Kidney (tissue), 14 donors: ENCODE results near the gene TNRC18. TPM values are rescaled to one million over a fixed set of nuclear protein-coding genes. Genes with fewer than 3 reads are reported as not detected.

ENCODE experiments used
- DNase-seq, 5 donors: peaks; one replicate each; pipeline ENCODE4 v3.0.0-alpha.2; 2013 to 2020
- FAIRE-seq: peaks from 2 replicates; lab custom pipeline; 2012; peaks lifted over from hg19 to GRCh38; lab: Jason Lieb, UNC
- H3K27ac ChIP-seq, 2 donors: one replicate each; pipeline ENCODE4 v1.7.0; 2013; ENCODE audit warnings: low read depth in 2 of 2, low read length in 2 of 2, inconsistent platforms in 1 of 2
- H3K27me3 ChIP-seq: one replicate; pipeline ENCODE4 v1.7.1; 2013; ENCODE audit warnings: low read length, inconsistent platforms; ENCODE audit not compliant: control insufficient read depth, insufficient read depth
- H3K36me3 ChIP-seq, 3 donors: one replicate each; pipeline versions ENCODE4 v1.7.0 to v1.7.1; 2013; ENCODE audit warnings: low read length in 3 of 3, control low read depth in 1 of 3, inconsistent platforms in 1 of 3; ENCODE audit not compliant: insufficient read depth in 3 of 3, control insufficient read depth in 2 of 3
- H3K4me1 ChIP-seq, 3 donors: one replicate each; pipeline versions ENCODE4 v1.7.0 to v1.7.1; 2013; ENCODE audit warnings: low read length in 3 of 3, inconsistent platforms in 1 of 3, low read depth in 1 of 3; ENCODE audit not compliant: control insufficient read depth in 2 of 3, insufficient read depth in 2 of 3
- H3K4me3 ChIP-seq, 3 donors: one replicate each; pipeline versions ENCODE4 v1.7.0 to v1.8.1; 2013; ENCODE audit warnings: low read length in 3 of 3, control low read depth in 1 of 3, inconsistent platforms in 1 of 3
- H3K9ac ChIP-seq, 3 donors: one replicate each; pipeline versions ENCODE4 v1.7.0 to v1.7.1; 2013; ENCODE audit warnings: low read length in 3 of 3, control low read depth in 1 of 3, inconsistent platforms in 1 of 3
- H3K9me3 ChIP-seq, 3 donors: one replicate each; pipeline versions ENCODE4 v1.7.0 to v1.7.1; 2013; ENCODE audit warnings: low read length in 3 of 3, control low read depth in 1 of 3, inconsistent platforms in 1 of 3; ENCODE audit not compliant: control insufficient read depth in 2 of 3, insufficient read depth in 1 of 3
- CTCF ChIP-seq: IDR thresholded peaks from 3 replicates; pipeline ENCODE4 v1.5.1; 2012; ENCODE audit warnings: mild to moderate bottlenecking, moderate library complexity, borderline replicate concordance; ENCODE audit not compliant: insufficient read depth; ENCODE audit errors: extremely low read depth
- intact Hi-C: fragments of 100-400 bp; cut with DNase I; formaldehyde crosslinking; loops from one replicate; pipeline ENCODE4 v1.11.1; 2022
- polyA plus RNA-seq: library from polyadenylated mRNA; stranded (reverse); fragments of 350-450 nt; fragmentation: Illumina TruSeq; extraction: RNeasy Lipid Tissue Mini Kit (QIAGEN cat#74804); gene quantifications from one replicate; pipeline ENCODE4 v1.2.3, GENCODE V29; 2014; ENCODE audit warnings: low read depth, low replicate concordance; ENCODE audit not compliant: insufficient read depth
- total RNA-seq: library from RNA; stranded (reverse); fragmentation: NEBNext Ultra II Directional; extraction: Animal tissue kit (Norgen Biotek cat#: 25700); gene quantifications from one replicate; pipeline ENCODE4 v1.2.1, GENCODE V29; 2021
- donor health status: control.
- donor health status: control.
- donor health status: control.
- donor health status: control.
- donor health status: control.
- donor health status: DM: yes; HTN: yes; CAD: no.
- donor health status: Normal renal cell carcinoma (clear cell type).

TNRC18 gene
- total and polyA plus RNA-seq, 2 donors from 2014 or later = 12.5 to 125 TPM

GRCh38 chr7:5286933-5287332, 136.7 kb downstream of the TNRC18 start:
- Histone ChIP-seq H3K36me3 (no peaks in the 10 kb centered on the region), H3K4me1 (peaks cover 0 to 7% (median 0%) of the 10 kb centered on the region in 3 donors), H3K27ac (no peak overlapping the region), H3K4me3 (no peak overlapping the region), H3K9me3 (no peaks in the 10 kb centered on the region), H3K27me3 (no peaks in the 10 kb centered on the region), H3K9ac (no peak overlapping the region)
- TF ChIP-seq CTCF = no peak
- no peak for FAIRE-seq
- intact Hi-C loops = no loop called here
- no peak for DNase-seq

GRCh38 chr7:5284304-5285281, 139.0 kb downstream of the TNRC18 start:
- FAIRE-seq (no peak), DNase-seq (peak; percentile 76 to 89 (median 86))
- intact Hi-C loops = no loop called here
- peaks cover 0 to 7% (median 0%) of the 10 kb centered on the region in 3 donors for H3K4me1 ChIP-seq
- H3K36me3 ChIP-seq = no peaks in the 10 kb centered on the region
- no peak overlapping the region for H3K27ac ChIP-seq
- H3K9me3 ChIP-seq = no peaks in the 10 kb centered on the region
- H3K27me3 ChIP-seq = no peaks in the 10 kb centered on the region
- peak; percentile 26 for TF ChIP-seq CTCF
- H3K4me3 ChIP-seq = no peak overlapping the region
- H3K9ac ChIP-seq = no peak overlapping the region

- no peaks in the 10 kb centered on the region for H3K9me3 ChIP-seq
- TF ChIP-seq CTCF = no peak
- FAIRE-seq = no peak
- no peaks in the 10 kb centered on the region for H3K36me3 ChIP-seq
- H3K4me1 ChIP-seq = peaks cover 0 to 7% (median 0%) of the 10 kb centered on the region in 3 donors
- H3K27ac ChIP-seq = no peak overlapping the region
- H3K9ac ChIP-seq = no peak overlapping the region
- intact Hi-C loops = no loop called here
- DNase-seq = peak in 2 of 5 donors; percentile 44 to 67
- peak overlapping the region in 1 of 3 donors; percentile 11 for H3K4me3 ChIP-seq
- H3K27me3 ChIP-seq = no peaks in the 10 kb centered on the region
Observed at GRCh38 chr7:5283421-5284303, 140.0 kb downstream of the TNRC18 start.
